Astrocyte (in vitro differentiated cells and primary cell): ENCODE measurements around the gene DLK2.

Experiments
- EZH2 ChIP-seq: IDR thresholded peaks from 2 replicates; pipeline ENCODE4 v1.6.1; 2012; ENCODE audit warnings: mild to moderate bottlenecking, low read length, inconsistent platforms; ENCODE audit not compliant: insufficient read depth
- TF ChIP-seq, protein P1 (sequence below): IDR thresholded peaks from 2 replicates; pipeline ENCODE4 v1.5.1; 2011; ENCODE audit warnings: low read depth, mild to moderate bottlenecking, inconsistent platforms, low read length, moderate library complexity; ENCODE audit not compliant: insufficient read depth

GRCh38 chr6:43432009-43432945 is 23.1 kb downstream of the DLK2 start:
- TF ChIP-seq EZH2: no peak
- TF ChIP-seq, protein P1, sequence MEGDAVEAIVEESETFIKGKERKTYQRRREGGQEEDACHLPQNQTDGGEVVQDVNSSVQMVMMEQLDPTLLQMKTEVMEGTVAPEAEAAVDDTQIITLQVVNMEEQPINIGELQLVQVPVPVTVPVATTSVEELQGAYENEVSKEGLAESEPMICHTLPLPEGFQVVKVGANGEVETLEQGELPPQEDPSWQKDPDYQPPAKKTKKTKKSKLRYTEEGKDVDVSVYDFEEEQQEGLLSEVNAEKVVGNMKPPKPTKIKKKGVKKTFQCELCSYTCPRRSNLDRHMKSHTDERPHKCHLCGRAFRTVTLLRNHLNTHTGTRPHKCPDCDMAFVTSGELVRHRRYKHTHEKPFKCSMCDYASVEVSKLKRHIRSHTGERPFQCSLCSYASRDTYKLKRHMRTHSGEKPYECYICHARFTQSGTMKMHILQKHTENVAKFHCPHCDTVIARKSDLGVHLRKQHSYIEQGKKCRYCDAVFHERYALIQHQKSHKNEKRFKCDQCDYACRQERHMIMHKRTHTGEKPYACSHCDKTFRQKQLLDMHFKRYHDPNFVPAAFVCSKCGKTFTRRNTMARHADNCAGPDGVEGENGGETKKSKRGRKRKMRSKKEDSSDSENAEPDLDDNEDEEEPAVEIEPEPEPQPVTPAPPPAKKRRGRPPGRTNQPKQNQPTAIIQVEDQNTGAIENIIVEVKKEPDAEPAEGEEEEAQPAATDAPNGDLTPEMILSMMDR: no peak
